H1 (cell line): ENCODE measurements around the gene LMAN1L. TPM values are rescaled to one million over a fixed set of nuclear protein-coding genes. Genes with fewer than 3 reads are reported as not detected.

Experiments
- BRCA1 ChIP-seq: IDR thresholded peaks from 2 replicates; pipeline ENCODE4 v1.6.1; 2012; ENCODE audit warnings: low read depth, low read length, improper control_type of control experiment
- CBX8 ChIP-seq: fragments of 300-800, 300-1000 bp; sonication (generic); IDR thresholded peaks from 2 replicates; pipeline ENCODE4 v1.7.1; 2016; ENCODE audit warnings: low read depth, low read length, borderline replicate concordance
- CHD1 ChIP-seq: IDR thresholded peaks from 2 replicates; pipeline ENCODE4 v1.6.1; 2012; ENCODE audit warnings: low read depth, low read length, improper control_type of control experiment
- EZH2 ChIP-seq: fragments of 200-600 bp; sonication (generic); IDR thresholded peaks from 2 replicates; pipeline ENCODE4 v1.7.1; 2012; ENCODE audit warnings: low read depth, mild to moderate bottlenecking, moderate library complexity, low read length, inconsistent platforms; ENCODE audit not compliant: severe bottlenecking
- GTF2F1 ChIP-seq: IDR thresholded peaks from 2 replicates; pipeline ENCODE4 v1.6.1; 2012; ENCODE audit warnings: low read depth, low read length, improper control_type of control experiment, borderline replicate concordance
- HDAC6 ChIP-seq: IDR thresholded peaks from one replicate; pipeline ENCODE4 v1.7.1; 2012; ENCODE audit warnings: low read depth, mild to moderate bottlenecking, inconsistent platforms, low read length, moderate library complexity
- SIX5 ChIP-seq: IDR thresholded peaks from 2 replicates; pipeline ENCODE4 v1.6.1; 2011; ENCODE audit warnings: mild to moderate bottlenecking, low read depth, low read length
- SP2 ChIP-seq: IDR thresholded peaks from 2 replicates; pipeline ENCODE4 v1.6.1; 2012; ENCODE audit warnings: mild to moderate bottlenecking, low read length, inconsistent platforms
- polyA plus RNA-seq, 7 experiments: library from polyadenylated mRNA; depleted of rRNA in 3 of 7; stranded (reverse) in 5 of 7; unstranded in 2 of 7; fragments of >200 nt in 5 of 7; fragments of 200-250 nt in 2 of 7; gene quantifications; 1 replicate in 5 of 7; 2 replicates in 1 of 7; 4 replicates in 1 of 7; pipeline versions ENCODE4 v1.2.1 to v1.2.3, GENCODE V29; 2011 to 2013; ENCODE audit warnings: missing spikeins in 2 of 7, mixed read lengths in 2 of 7
- total RNA-seq: library from RNA; stranded (reverse); fragmentation: NEBNext Ultra II Directional; extraction: Animal tissue kit (Norgen Biotek cat#: 25700); gene quantifications from 2 replicates; pipeline ENCODE4 v1.2.1, GENCODE V29; 2021

The LMAN1L gene
- total and polyA plus RNA-seq, 2 of the 8 experiments (the other 6 are each of a cell fraction or from before 2014, with no cell fraction given), result not detected

DNA sequence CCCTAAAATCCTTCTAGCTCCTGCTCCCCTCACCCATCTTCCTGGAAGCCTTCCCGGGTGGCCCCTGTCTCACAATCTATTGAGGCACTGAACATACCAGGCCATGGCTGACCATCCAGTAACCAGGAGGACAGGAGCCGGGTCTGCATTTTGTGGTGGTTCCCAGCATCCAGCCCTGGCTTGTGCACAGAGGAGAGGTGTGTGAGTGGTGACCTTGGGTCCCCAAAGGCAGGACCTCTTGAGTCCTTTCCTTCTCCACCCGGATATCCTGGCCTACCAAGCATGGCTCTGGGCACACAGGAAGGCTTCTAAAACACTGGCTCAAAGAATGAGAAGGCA lies 22.9 kb upstream of the LMAN1L start (continued):
- TF ChIP-seq CHD1, result no peak
- TF ChIP-seq EZH2, result no peak
- TF ChIP-seq GTF2F1, result no peak
- no peak for TF ChIP-seq SIX5
- TF ChIP-seq CBX8, result no peak
- TF ChIP-seq HDAC6, result no peak
- TF ChIP-seq SP2, result no peak
- TF ChIP-seq BRCA1, result no peak
